HG02798 (cell line): ENCODE results near the gene KLHL29.

ENCODE experiments used
- ATAC-seq: cut with Tn5 transposase; IDR thresholded peaks from one replicate; pipeline ENCODE4 v1.9.1; 2021; ENCODE audit warnings: mild to moderate bottlenecking; ENCODE audit not compliant: unreplicated experiment, poor library complexity

KLHL29 gene

GRCh38 chr2:23561088-23561487 is 176.1 kb downstream of the KLHL29 start:
- no peak for ATAC-seq

- no peak for ATAC-seq
Measured at GRCh38 chr2:23561544-23561943, 176.6 kb downstream of the KLHL29 start.

- ATAC-seq, result no peak
Measured at GRCh38 chr2:23562143-23562542, 177.2 kb downstream of the KLHL29 start.

- ATAC-seq, result no peak
Measured at GRCh38 chr2:23563151-23563550, 178.2 kb downstream of the KLHL29 start.

- no peak for ATAC-seq
Measured at GRCh38 chr2:23563673-23564614, 179.0 kb downstream of the KLHL29 start.

- no peak for ATAC-seq
Measured at GRCh38 chr2:23564615-23564960, 179.6 kb downstream of the KLHL29 start.

DNA sequence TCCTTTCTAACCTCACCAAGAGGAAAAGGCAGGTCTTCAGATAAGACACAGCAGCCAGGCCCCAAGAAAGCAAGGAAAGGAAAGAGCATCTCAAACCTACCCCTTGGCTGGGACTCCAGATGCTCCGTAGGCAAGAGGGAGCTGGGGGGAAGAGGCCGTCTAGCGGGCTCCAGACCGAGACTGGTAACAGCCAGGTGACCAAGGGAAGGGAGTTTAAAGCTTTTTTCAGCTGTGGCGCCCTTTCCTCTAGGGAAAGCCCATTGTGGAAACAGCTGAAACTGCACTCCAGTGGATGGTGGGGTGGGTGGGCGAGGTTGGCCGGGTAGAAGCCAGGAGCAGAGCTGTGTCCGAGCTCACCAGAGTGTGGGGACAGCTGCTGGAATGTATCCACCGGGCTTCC is 180.4 kb downstream of the KLHL29 start:
- no peak for ATAC-seq

- no peak for ATAC-seq
Measured at GRCh38 chr2:23565814-23566213, 180.8 kb downstream of the KLHL29 start.

- no peak for ATAC-seq
Measured at GRCh38 chr2:23566241-23567142, 181.5 kb downstream of the KLHL29 start.

GRCh38 chr2:23567161-23567756 is 182.3 kb downstream of the KLHL29 start:
- no peak for ATAC-seq

DNA sequence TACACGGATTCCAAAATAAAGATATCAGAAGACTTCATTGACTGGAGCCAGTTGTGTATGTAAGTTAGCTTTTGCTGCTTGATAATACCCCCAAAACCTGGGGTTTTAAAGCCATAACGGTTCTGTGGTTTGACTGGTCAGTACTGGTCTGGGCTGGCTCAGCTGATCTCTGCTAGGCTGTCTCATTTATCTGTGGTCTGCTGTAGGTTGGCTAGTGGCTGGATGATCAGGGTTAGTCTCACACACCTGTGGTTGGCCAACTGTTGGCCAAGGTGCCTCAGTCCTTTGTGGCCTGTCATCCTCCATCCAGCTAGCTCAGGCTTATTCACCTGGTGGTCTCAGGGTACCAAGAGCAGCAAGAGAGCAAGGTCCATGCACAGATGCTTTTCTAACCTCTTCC is 183.2 kb downstream of the KLHL29 start:
- ATAC-seq, result no peak

DNA sequence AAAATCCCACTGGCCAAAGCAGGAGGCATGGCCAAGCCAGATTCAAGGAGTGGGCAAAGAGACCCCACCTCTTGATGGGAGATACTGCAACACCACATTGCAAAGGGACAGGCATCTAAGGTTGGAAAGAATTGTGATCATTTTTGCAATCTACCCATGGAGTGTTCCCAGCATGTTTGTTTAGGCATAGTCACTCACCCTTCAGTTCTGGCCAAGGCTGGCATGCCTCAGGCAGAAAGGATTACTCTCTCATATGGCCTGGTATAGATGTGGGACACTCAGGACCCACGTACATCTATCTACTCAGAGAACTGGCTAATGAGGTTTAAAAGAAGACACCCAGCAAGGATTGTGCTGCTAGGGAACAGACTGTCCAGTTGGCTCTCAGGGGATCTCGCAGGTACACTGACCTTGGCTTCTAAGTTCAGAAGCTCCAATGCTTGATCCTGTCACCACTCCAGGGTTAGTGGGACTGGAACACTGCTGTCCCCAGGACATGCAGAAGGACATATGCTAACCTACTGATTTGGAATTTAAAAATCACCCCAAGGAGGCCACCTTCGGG is 183.7 kb downstream of the KLHL29 start:
- ATAC-seq, result no peak

GRCh38 chr2:23569761-23570365 is 184.9 kb downstream of the KLHL29 start:
- no peak for ATAC-seq

DNA sequence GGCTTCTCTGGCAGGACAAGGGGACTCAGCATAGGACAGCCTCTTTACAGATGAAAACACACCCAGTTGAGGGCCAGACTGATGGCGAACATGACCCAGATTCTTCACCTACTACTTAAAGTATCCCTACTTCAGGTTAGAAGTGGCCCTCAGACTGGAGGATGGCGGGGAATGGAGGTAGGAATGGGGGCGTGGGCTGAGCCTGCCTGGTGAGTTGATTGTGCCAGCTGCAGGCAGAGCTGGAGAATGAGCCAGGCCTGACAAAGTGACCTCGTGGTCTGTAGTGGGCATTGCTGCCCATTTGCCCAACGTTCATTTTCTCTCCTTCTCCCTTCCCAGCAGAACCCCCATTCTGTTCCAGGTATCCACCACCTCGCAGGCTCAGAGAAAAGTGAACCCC is 186.1 kb downstream of the KLHL29 start:
- ATAC-seq, result no peak

GRCh38 chr2:23571527-23572282 is 186.7 kb downstream of the KLHL29 start:
- no peak for ATAC-seq

DNA sequence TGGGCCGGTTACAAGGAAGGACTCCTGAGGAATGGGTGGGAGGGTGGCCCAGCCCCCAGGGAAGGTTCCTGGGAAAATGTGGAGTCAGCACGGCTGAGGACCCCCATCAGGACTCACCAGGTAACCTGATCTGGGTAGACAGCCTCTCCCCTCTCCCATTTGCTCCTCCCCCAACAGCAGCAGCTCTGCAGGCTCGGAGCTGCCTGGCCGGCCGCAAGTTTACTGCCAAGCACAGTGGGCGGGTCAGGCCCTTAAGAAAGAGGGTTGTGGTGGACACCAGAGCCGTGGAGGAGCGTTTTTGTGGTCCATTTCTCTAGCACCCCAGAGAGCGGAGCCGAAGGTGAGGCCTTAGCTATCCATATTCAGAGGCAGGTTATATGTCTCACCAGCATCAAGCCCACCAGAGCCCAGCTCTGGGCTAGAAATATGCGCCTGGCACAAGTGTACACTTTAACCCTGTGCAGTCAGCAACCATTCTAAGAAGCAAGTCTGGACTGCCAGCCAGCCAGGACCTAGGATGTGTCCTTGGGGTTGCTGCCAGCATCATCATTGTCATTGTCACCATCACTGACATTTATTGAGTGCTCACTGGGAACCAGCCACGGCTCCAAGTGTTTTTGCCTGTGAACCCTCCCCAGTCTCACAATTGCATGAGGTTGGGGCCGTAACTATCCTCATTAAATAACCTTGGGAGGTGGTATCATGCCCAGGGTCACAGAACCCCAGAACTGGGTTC is 190.1 kb downstream of the KLHL29 start:
- no peak for ATAC-seq

DNA sequence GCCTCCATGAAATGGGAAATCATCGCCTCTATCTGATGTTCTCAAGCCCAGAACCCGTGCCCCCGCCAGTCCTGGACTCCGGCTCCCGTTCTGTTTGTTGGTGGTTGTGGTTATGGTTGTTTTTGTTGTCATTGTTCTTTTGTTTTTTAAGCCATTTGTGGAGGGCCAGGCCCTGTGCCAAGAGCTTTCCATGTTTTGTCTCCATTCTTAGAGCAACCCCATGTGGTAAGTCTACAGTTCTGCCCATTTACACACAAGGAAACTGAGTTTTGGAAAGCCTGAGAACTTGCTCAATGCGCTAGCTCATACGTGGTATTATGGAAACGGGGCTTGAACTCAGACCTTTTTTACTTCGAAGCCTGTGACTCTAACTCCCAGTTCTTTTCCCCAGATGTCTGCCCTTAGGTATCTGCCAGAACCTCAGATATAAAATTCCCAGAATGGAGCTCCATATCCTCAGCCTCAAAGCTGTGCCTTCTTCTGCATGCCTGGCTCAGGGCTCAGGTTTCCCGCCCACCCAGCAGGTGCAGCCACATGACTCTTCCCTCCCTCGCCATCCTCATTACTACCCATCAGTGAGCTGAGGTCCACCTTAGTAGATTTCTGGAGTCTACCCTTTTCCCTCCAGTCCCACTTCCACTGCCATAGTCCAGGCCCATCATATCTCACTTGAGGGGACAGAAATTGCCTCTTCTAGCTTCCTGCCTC is 194.1 kb downstream of the KLHL29 start:
- ATAC-seq, result no peak

DNA sequence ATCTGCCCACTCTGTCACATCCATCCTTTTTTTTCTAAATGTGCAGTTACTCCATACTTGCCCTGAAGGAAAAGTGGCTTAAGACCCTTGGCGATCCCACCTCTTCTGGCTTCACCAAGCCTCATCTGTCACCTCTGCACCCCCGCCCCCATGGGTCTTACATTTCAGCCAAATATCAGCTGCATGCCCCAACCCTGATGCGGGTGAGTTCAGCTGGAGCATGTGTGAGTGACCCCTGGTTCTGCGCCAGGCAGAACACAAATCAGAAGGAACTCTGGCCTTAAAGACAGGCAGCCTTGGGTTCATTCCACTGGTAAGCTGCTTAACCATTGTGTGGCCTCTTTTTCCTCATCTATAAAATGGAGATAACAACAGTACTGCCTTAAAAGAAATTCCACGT is 194.7 kb downstream of the KLHL29 start:
- no peak for ATAC-seq
